Amniotic epithelial cell (primary cell): ENCODE data around the gene PSMD5.
A peak's percentile ranks its signal among the peaks of the same experiment; 100 is the strongest.

Experiments
- DNase-seq: peaks from one replicate; pipeline ENCODE4 v3.0.0-alpha.2; 2010; ENCODE audit warnings: low read depth

The PSMD5 gene

GRCh38 chr9:120874226-120875194 lies 31.8 kb upstream of the PSMD5 start:
- no peak for DNase-seq

GRCh38 chr9:120873512-120873911 lies 30.8 kb upstream of the PSMD5 start:
- no peak for DNase-seq

GRCh38 chr9:120872791-120873502 lies 30.2 kb upstream of the PSMD5 start:
- no peak for DNase-seq

GRCh38 chr9:120870206-120870605 lies 27.5 kb upstream of the PSMD5 start:
- no peak for DNase-seq

GRCh38 chr9:120869726-120870125 lies 27.0 kb upstream of the PSMD5 start:
- DNase-seq, result no peak

- DNase-seq, result no peak
Observed at GRCh38 chr9:120869360-120869687, 26.6 kb upstream of the PSMD5 start.

GRCh38 chr9:120868676-120869359 lies 26.1 kb upstream of the PSMD5 start:
- DNase-seq, result peak; percentile 97

GRCh38 chr9:120868339-120868675 lies 25.6 kb upstream of the PSMD5 start:
- peak; percentile 96 for DNase-seq

GRCh38 chr9:120867676-120868338 lies 25.1 kb upstream of the PSMD5 start:
- DNase-seq, result no peak

- DNase-seq, result no peak
Observed at GRCh38 chr9:120866651-120867050, 23.9 kb upstream of the PSMD5 start.

- DNase-seq, result no peak
Observed at GRCh38 chr9:120865809-120866208, 23.1 kb upstream of the PSMD5 start.

- DNase-seq, result no peak
Observed at GRCh38 chr9:120865176-120865575, 22.5 kb upstream of the PSMD5 start.

GRCh38 chr9:120864719-120865118 lies 22.0 kb upstream of the PSMD5 start:
- DNase-seq, result no peak

- DNase-seq, result no peak
Observed at GRCh38 chr9:120863833-120864232, 21.1 kb upstream of the PSMD5 start.

- no peak for DNase-seq
Observed at GRCh38 chr9:120862452-120862851, 19.7 kb upstream of the PSMD5 start.

GRCh38 chr9:120861935-120862334 lies 19.2 kb upstream of the PSMD5 start:
- DNase-seq, result no peak

GRCh38 chr9:120860083-120860482 lies 17.4 kb upstream of the PSMD5 start:
- DNase-seq, result no peak

- no peak for DNase-seq
Observed at GRCh38 chr9:120859361-120859760, 16.6 kb upstream of the PSMD5 start.

GRCh38 chr9:120857902-120858301 lies 15.2 kb upstream of the PSMD5 start:
- DNase-seq, result no peak

- DNase-seq, result no peak
Observed at GRCh38 chr9:120857481-120857880, 14.8 kb upstream of the PSMD5 start.

- no peak for DNase-seq
Observed at GRCh38 chr9:120856700-120857099, 14.0 kb upstream of the PSMD5 start.
